Suprapubic skin (tissue), 4 donors: Measurements from ENCODE around the gene APLF. TPM values are rescaled to one million over a fixed set of nuclear protein-coding genes. Genes with fewer than 3 reads are reported as not detected.

Experiments used
- DNase-seq, 2 donors: peaks; one replicate each; pipeline ENCODE4 v3.0.0-alpha.2; 2019; ENCODE audit warnings: low spot score in 2 of 2
- H3K27ac ChIP-seq: fragments of 200-600 bp; sonication (generic); one replicate; pipeline ENCODE4 v1.5.1; 2019
- H3K27me3 ChIP-seq: fragments of 200-600 bp; sonication (generic); one replicate; pipeline ENCODE4 v1.5.1; 2019
- H3K36me3 ChIP-seq: fragments of 200-600 bp; sonication (generic); one replicate; pipeline ENCODE4 v1.5.1; 2019
- H3K4me1 ChIP-seq: fragments of 200-600 bp; sonication (generic); one replicate; pipeline ENCODE4 v1.5.1; 2019
- H3K4me3 ChIP-seq: fragments of 200-600 bp; sonication (generic); one replicate; pipeline ENCODE4 v1.5.1; 2019; ENCODE audit warnings: mild to moderate bottlenecking
- H3K9me3 ChIP-seq: fragments of 200-600 bp; sonication (generic); one replicate; pipeline ENCODE4 v1.5.1; 2019
- CTCF ChIP-seq, 2 donors: fragments of 200-600 bp in 1 of 2; fragments of 450-650 bp in 1 of 2; sonication (generic) in 1 of 2; IDR thresholded peaks; one replicate each; pipeline ENCODE4 v1.5.1; 2016 to 2019; ENCODE audit warnings: antibody characterized with exemption in 2 of 2, mild to moderate bottlenecking in 1 of 2, moderate library complexity in 1 of 2
- EP300 ChIP-seq: sonication (generic); formaldehyde crosslinking; IDR thresholded peaks from one replicate; pipeline ENCODE4 v1.6.1; 2017; ENCODE audit warnings: antibody characterized with exemption
- POLR2A ChIP-seq, 2 donors: fragments of 450-650 bp; IDR thresholded peaks; one replicate each; pipeline ENCODE4 v1.6.1; 2017; ENCODE audit warnings: antibody characterized with exemption in 2 of 2, mild to moderate bottlenecking in 2 of 2, moderate library complexity in 2 of 2
- POLR2AphosphoS5 ChIP-seq, 3 donors: sonication (generic); formaldehyde crosslinking; IDR thresholded peaks; one replicate each; pipeline ENCODE4 v1.6.1; 2017; ENCODE audit warnings: antibody characterized with exemption in 3 of 3
- WGBS: methylation state at CpG from one replicate; pipeline ENCODE4 v1.1.5; 2018; 5-methylcytosine and 5-hydroxymethylcytosine counted together
- total RNA-seq, 4 donors: library from RNA; depleted of rRNA; stranded (reverse); fragments of >200 nt; gene quantifications; one replicate each; pipeline ENCODE4 v1.1.0, GENCODE V29; 2016

Gene APLF
- total RNA-seq, 4 donors from 2014 or later, result 8.8 to 10.5 (median 9.9) TPM

- H3K4me3 ChIP-seq, result no peak overlapping the region
- DNase-seq, result no peak
- WGBS, result 39% methylated on average over 3 of the region's 3 CpGs
- no peak overlapping the region for H3K27ac ChIP-seq
- H3K9me3 ChIP-seq, result no peaks in the 10 kb centered on the region
- no peaks in the 10 kb centered on the region for H3K4me1 ChIP-seq
- no peaks in the 10 kb centered on the region for H3K27me3 ChIP-seq
- TF ChIP-seq POLR2A (IDR thresholded peaks at IDR 0.05) (no peak), EP300 (no peak), POLR2AphosphoS5 (IDR thresholded peaks at IDR 0.05) (no peak), CTCF (IDR thresholded peaks at IDR 0.05) (no peak)
- H3K36me3 ChIP-seq, result no peaks in the 10 kb centered on the region
Measured at GRCh38 chr2:68512326-68512725, 44.9 kb downstream of the APLF start.

DNA sequence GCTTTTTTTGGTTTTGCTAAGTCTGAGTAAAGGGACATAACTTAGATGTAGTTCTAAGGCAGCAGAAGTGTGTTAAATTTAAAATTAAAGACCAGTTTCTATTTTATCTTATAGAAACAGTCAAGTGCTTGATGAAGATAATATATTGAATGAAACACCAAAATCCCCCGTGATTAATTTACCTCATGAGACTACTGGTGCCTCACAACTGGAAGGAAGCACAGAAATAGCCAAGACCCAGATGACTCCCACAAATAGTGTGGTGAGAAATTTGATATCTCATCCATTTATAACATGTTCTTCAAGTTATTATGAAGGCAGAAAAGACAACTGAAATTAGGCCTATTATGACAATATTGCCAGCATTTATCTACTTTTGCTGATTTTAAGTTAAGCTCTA, 45.6 kb downstream of the APLF start:
- H3K27me3 ChIP-seq, result no peaks in the 10 kb centered on the region
- no peaks in the 10 kb centered on the region for H3K4me1 ChIP-seq
- no peak overlapping the region for H3K4me3 ChIP-seq
- DNase-seq, result no peak
- TF ChIP-seq EP300 (no peak), CTCF (IDR thresholded peaks at IDR 0.05) (no peak), POLR2AphosphoS5 (IDR thresholded peaks at IDR 0.05) (no peak), POLR2A (IDR thresholded peaks at IDR 0.05) (no peak)
- no peaks in the 10 kb centered on the region for H3K9me3 ChIP-seq
- H3K27ac ChIP-seq, result no peak overlapping the region
- 71% methylated on average over 1 of the region's 1 CpG for WGBS
- H3K36me3 ChIP-seq, result no peaks in the 10 kb centered on the region

DNA sequence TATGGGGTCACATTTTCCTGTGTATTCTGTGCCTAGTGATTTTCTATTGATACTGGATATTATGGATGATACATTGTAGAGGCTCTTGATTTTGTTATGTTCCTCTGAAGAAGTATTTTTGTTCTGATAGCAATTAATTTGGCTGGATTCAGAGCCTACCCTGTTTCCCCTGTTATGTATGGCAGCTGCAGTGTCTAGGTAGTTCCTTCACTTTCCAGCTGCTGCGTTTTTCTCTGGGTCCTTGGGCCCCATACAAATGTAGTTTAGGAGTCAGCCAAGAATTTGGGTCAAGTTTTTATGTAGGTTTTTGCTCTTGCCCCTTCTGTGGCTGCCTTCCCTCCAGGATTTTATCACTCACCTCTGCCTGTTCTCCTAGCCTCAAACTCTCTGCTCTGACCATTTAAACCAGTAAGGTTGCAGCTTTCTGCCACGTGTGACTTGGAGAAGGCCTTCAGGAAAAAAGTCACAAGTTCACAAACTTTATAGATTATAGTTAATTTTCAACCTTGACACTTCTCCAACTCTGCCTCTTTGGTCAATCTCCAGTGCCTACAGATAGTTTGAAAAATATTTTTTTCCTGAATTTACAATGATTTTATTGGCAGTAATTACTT, 47.0 kb downstream of the APLF start:
- no peaks in the 10 kb centered on the region for H3K27me3 ChIP-seq
- no peak for TF ChIP-seq POLR2A (IDR thresholded peaks at IDR 0.05)
- no peak for TF ChIP-seq CTCF (IDR thresholded peaks at IDR 0.05)
- TF ChIP-seq EP300, result no peak
- no peak for TF ChIP-seq POLR2AphosphoS5 (IDR thresholded peaks at IDR 0.05)
- DNase-seq, result no peak
- no peak overlapping the region for H3K4me3 ChIP-seq
- H3K4me1 ChIP-seq, result no peaks in the 10 kb centered on the region
- H3K36me3 ChIP-seq, result no peaks in the 10 kb centered on the region
- H3K27ac ChIP-seq, result no peak overlapping the region
- H3K9me3 ChIP-seq, result no peaks in the 10 kb centered on the region
- 57% methylated on average over 2 of the region's 2 CpGs for WGBS

GRCh38 chr2:68516051-68516955, 48.9 kb downstream of the APLF start:
- H3K27me3 ChIP-seq, result no peaks in the 10 kb centered on the region
- 92% methylated on average over 5 of the region's 5 CpGs for WGBS
- TF ChIP-seq POLR2AphosphoS5 (IDR thresholded peaks at IDR 0.05), result no peak
- no peak for TF ChIP-seq EP300
- no peak for TF ChIP-seq POLR2A (IDR thresholded peaks at IDR 0.05)
- no peak for TF ChIP-seq CTCF (IDR thresholded peaks at IDR 0.05)

DNA sequence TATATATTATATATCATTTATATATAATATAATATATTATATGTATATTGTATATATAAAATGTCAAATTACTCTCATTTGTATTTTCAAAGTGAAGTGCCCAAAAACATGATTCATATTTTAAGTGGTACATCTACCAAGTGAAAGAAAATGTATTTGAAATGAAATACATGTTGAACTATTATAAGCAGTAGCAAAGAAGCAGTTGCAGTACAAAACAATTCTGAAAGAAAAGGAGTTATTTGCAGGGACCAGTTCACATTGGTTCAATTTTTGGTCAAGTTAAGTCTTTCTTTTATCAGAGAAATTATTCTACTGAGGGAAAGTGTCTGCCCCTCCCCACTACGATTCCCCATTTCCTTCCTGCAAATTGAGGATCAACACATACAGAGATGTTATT, 51.9 kb downstream of the APLF start:
- Histone ChIP-seq H3K4me1 (no peaks in the 10 kb centered on the region), H3K27me3 (no peaks in the 10 kb centered on the region), H3K4me3 (no peak overlapping the region), H3K27ac (no peak overlapping the region), H3K36me3 (no peaks in the 10 kb centered on the region), H3K9me3 (no peaks in the 10 kb centered on the region)
- no peak for DNase-seq
- WGBS, result 92% methylated on average over 1 of the region's 1 CpG
- no peak for TF ChIP-seq CTCF (IDR thresholded peaks at IDR 0.05)
- TF ChIP-seq POLR2A (IDR thresholded peaks at IDR 0.05), result no peak
- TF ChIP-seq EP300, result no peak
- TF ChIP-seq POLR2AphosphoS5 (IDR thresholded peaks at IDR 0.05), result no peak

More at GRCh38 chr2:68516051-68516955, 48.9 kb downstream of the APLF start:
- H3K4me1 ChIP-seq, result no peaks in the 10 kb centered on the region
- H3K27ac ChIP-seq, result no peak overlapping the region
- no peaks in the 10 kb centered on the region for H3K36me3 ChIP-seq
- no peaks in the 10 kb centered on the region for H3K9me3 ChIP-seq
- no peak overlapping the region for H3K4me3 ChIP-seq
- no peak for DNase-seq
